ENCODE results near the gene KRT34. TPM values are rescaled to one million over a fixed set of nuclear protein-coding genes. Genes with fewer than 3 reads are reported as not detected.

Gene KRT34
- total and polyA plus RNA-seq, 2 experiments from 2014 or later: not detected

- H3K4me3 ChIP-seq: no peak overlapping the region
- ATAC-seq (no peak), DNase-seq (ENCODE audit: low spot score) (no peak)
- H3F3A ChIP-seq (replicated peaks; ENCODE audit: low read depth): no peaks in the 10 kb centered on the region
- no peak overlapping the region for H3K4me3 Mint-ChIP-seq
- no peak overlapping the region for H2AFZ ChIP-seq
- H3K9me3 Mint-ChIP-seq: no peaks in the 10 kb centered on the region
- no peaks in the 10 kb centered on the region for H3K4me1 ChIP-seq (ENCODE audit: insufficient read depth)
- H3K27me3 Mint-ChIP-seq (ENCODE audit: insufficient read depth, low read depth, poor library complexity): peaks cover 1% of the 10 kb centered on the region
- TF ChIP-seq, protein P1, sequence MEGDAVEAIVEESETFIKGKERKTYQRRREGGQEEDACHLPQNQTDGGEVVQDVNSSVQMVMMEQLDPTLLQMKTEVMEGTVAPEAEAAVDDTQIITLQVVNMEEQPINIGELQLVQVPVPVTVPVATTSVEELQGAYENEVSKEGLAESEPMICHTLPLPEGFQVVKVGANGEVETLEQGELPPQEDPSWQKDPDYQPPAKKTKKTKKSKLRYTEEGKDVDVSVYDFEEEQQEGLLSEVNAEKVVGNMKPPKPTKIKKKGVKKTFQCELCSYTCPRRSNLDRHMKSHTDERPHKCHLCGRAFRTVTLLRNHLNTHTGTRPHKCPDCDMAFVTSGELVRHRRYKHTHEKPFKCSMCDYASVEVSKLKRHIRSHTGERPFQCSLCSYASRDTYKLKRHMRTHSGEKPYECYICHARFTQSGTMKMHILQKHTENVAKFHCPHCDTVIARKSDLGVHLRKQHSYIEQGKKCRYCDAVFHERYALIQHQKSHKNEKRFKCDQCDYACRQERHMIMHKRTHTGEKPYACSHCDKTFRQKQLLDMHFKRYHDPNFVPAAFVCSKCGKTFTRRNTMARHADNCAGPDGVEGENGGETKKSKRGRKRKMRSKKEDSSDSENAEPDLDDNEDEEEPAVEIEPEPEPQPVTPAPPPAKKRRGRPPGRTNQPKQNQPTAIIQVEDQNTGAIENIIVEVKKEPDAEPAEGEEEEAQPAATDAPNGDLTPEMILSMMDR (conservative IDR thresholded peaks at IDR 0.05; ENCODE audit: low read depth in 2 of 2): no peak
- TF ChIP-seq, protein P2, sequence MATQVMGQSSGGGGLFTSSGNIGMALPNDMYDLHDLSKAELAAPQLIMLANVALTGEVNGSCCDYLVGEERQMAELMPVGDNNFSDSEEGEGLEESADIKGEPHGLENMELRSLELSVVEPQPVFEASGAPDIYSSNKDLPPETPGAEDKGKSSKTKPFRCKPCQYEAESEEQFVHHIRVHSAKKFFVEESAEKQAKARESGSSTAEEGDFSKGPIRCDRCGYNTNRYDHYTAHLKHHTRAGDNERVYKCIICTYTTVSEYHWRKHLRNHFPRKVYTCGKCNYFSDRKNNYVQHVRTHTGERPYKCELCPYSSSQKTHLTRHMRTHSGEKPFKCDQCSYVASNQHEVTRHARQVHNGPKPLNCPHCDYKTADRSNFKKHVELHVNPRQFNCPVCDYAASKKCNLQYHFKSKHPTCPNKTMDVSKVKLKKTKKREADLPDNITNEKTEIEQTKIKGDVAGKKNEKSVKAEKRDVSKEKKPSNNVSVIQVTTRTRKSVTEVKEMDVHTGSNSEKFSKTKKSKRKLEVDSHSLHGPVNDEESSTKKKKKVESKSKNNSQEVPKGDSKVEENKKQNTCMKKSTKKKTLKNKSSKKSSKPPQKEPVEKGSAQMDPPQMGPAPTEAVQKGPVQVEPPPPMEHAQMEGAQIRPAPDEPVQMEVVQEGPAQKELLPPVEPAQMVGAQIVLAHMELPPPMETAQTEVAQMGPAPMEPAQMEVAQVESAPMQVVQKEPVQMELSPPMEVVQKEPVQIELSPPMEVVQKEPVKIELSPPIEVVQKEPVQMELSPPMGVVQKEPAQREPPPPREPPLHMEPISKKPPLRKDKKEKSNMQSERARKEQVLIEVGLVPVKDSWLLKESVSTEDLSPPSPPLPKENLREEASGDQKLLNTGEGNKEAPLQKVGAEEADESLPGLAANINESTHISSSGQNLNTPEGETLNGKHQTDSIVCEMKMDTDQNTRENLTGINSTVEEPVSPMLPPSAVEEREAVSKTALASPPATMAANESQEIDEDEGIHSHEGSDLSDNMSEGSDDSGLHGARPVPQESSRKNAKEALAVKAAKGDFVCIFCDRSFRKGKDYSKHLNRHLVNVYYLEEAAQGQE (IDR thresholded peaks at IDR 0.05; ENCODE audit: unreplicated experiment): no peak
- TF ChIP-seq CREB1 (CRISPR knock-in tag; IDR thresholded peaks at IDR 0.05; ENCODE audit: low read depth) (no peak), EZH2phosphoT487 (IDR thresholded peaks at IDR 0.05; ENCODE audit: unreplicated experiment) (no peak), STAT1 (IDR thresholded peaks at IDR 0.05; ENCODE audit: unreplicated experiment) (no peak), POLR2AphosphoS5 (IDR thresholded peaks at IDR 0.05; ENCODE audit: low read depth) (no peak), JUNB (IDR thresholded peaks at IDR 0.05; ENCODE audit: unreplicated experiment) (no peak), NANOG (IDR thresholded peaks at IDR 0.05; ENCODE audit: borderline replicate concordance) (no peak), ETS1 (IDR thresholded peaks at IDR 0.05) (no peak), EZH2 (IDR thresholded peaks at IDR 0.05; ENCODE audit: low read depth, unreplicated experiment) (no peak), ZNF462 (CRISPR knock-in tag; IDR thresholded peaks at IDR 0.05) (no peak), ZNF331 (CRISPR knock-in tag; IDR thresholded peaks at IDR 0.05; ENCODE audit: low read depth) (no peak), ZNF114 (CRISPR knock-in tag; IDR thresholded peaks at IDR 0.05) (no peak)
- H3K4me2 ChIP-seq: no peak overlapping the region
- H3K9me2 ChIP-seq (ENCODE audit: insufficient read depth): peaks cover 11% of the 10 kb centered on the region
- H3K4me1 Mint-ChIP-seq: peaks cover 15% of the 10 kb centered on the region
- no peaks in the 10 kb centered on the region for H3K36me3 ChIP-seq (ENCODE audit: insufficient read depth)
- no peak overlapping the region for H3K27ac ChIP-seq (ENCODE audit: low read depth)
- no peak overlapping the region for H3K27ac Mint-ChIP-seq
- H4K20me1 ChIP-seq (replicated peaks; ENCODE audit: insufficient read depth): no peaks in the 10 kb centered on the region
- H3K36me3 Mint-ChIP-seq (ENCODE audit: low read depth): no peaks in the 10 kb centered on the region
- no peaks in the 10 kb centered on the region for H3K27me3 ChIP-seq (ENCODE audit: insufficient read depth)
- H3K79me2 ChIP-seq (replicated peaks; ENCODE audit: insufficient read depth): no peaks in the 10 kb centered on the region
Observed at GRCh38 chr17:41418116-41418860, 36.2 kb upstream of the KRT34 start.
